ENCODE measurements around the gene SKP2. TPM values are rescaled to one million over a fixed set of nuclear protein-coding genes. Genes with fewer than 3 reads are reported as not detected.

The SKP2 gene
- polyA plus RNA-seq, 2 of the 4 experiments (the other 2 are of a cell fraction) = 11.4 to 13.7 TPM

- WGBS (ENCODE audit: missing lambda C conversion rate) = 55% methylated on average over 2 of the region's 2 CpGs
- DNase-seq (ENCODE audit: low read depth in 1 of 2, low spot score in 1 of 2) (no peak), FAIRE-seq (peak; percentile 23), ATAC-seq (no peak)
- no peaks in the 10 kb centered on the region for H3K9me3 ChIP-seq
- ChIA-PET CTCF (interaction anchor here (0.6 to 2.5 kb wide), 6 partner anchors 10 to 561 kb away, joined by 3 to 19 read pairs (median 4); partner anchors contain the start of gene NADK2), POLR2A (no interaction called here)
- no peak overlapping the region for H3K4me3 ChIP-seq
- H3K4me2 ChIP-seq = no peak overlapping the region
- no peaks in the 10 kb centered on the region for H3K4me1 ChIP-seq
- no peak overlapping the region for H3K27ac ChIP-seq
- no peak for TF ChIP-seq NFE2L2 (conservative IDR thresholded peaks at IDR 0.05; ENCODE audit: low read length)
- no peak for TF ChIP-seq MAFK (IDR thresholded peaks at IDR 0.05; ENCODE audit: partially characterized antibody)
- TF ChIP-seq RARB (CRISPR knock-in tag; IDR thresholded peaks at IDR 0.05) = no peak
- no peak for TF ChIP-seq PBX3 (IDR thresholded peaks at IDR 0.05)
- TF ChIP-seq RCOR1 (IDR thresholded peaks at IDR 0.05; ENCODE audit: low read depth, low read length) = no peak
- no peak for TF ChIP-seq TFCP2L1 (CRISPR knock-in tag; IDR thresholded peaks at IDR 0.05)
Observed at GRCh38 chr5:36177154-36177553, 25.2 kb downstream of the SKP2 start.

GRCh38 chr5:36177715-36178523, 26.0 kb downstream of the SKP2 start:
- CTCF ChIA-PET = interaction anchor here (0.6 to 2.5 kb wide), 20 partner anchors 11 to 1560 kb away, joined by 3 to 19 read pairs (median 4); partner anchors contain the start of genes LMBRD2, NADK2 and SKP2
- 74% methylated on average over 2 of the region's 2 CpGs for WGBS (ENCODE audit: missing lambda C conversion rate)
- FAIRE-seq = no peak
- H3K4me2 ChIP-seq = no peak overlapping the region
- no peak overlapping the region for H3K27ac ChIP-seq
- POLR2A ChIA-PET = no interaction called here
- DNase-seq (ENCODE audit: low read depth in 1 of 2, low spot score in 1 of 2) = peak; percentile 13 to 56
- H3K9me3 ChIP-seq = no peaks in the 10 kb centered on the region
- peak; percentile 88 to 90 for ATAC-seq
- no peak overlapping the region for H3K4me3 ChIP-seq
- TF ChIP-seq CTCF (IDR thresholded peaks at IDR 0.05) (peak; percentile 65), TP53 (CRISPR knock-in tag; IDR thresholded peaks at IDR 0.05) (no peak), EP300 (IDR thresholded peaks at IDR 0.05) (no peak), RCOR1 (IDR thresholded peaks at IDR 0.05; ENCODE audit: low read depth, low read length) (no peak), SMC3 (IDR thresholded peaks at IDR 0.05) (peak; percentile 58), RARB (CRISPR knock-in tag; IDR thresholded peaks at IDR 0.05) (no peak), RAD21 (conservative IDR thresholded peaks at IDR 0.05 in 1 of 2, IDR thresholded peaks at IDR 0.05 in 1 of 2) (peak; percentile 30 to 50), SREBF2 (IDR thresholded peaks at IDR 0.05) (no peak), POLR2AphosphoS2 (conservative IDR thresholded peaks at IDR 0.05; ENCODE audit: low read length) (no peak), HMGXB4 (CRISPR knock-in tag; IDR thresholded peaks at IDR 0.05; ENCODE audit: borderline replicate concordance) (no peak)
- no peaks in the 10 kb centered on the region for H3K4me1 ChIP-seq

GRCh38 chr5:36178524-36178890, 26.6 kb downstream of the SKP2 start:
- TF ChIP-seq RNF2 (IDR thresholded peaks at IDR 0.05; ENCODE audit: borderline replicate concordance, low read depth) (no peak), ZC3H11A (IDR thresholded peaks at IDR 0.05) (no peak), EHMT2 (IDR thresholded peaks at IDR 0.05; ENCODE audit: low read depth) (no peak), EHF (CRISPR knock-in tag; IDR thresholded peaks at IDR 0.05) (no peak), RARB (CRISPR knock-in tag; IDR thresholded peaks at IDR 0.05) (no peak), NR3C1 (IDR thresholded peaks at IDR 0.05) (no peak), JUNB (IDR thresholded peaks at IDR 0.05) (no peak), HOXB5 (CRISPR knock-in tag; IDR thresholded peaks at IDR 0.05) (no peak), MAX (IDR thresholded peaks at IDR 0.05) (no peak), NPAS2 (CRISPR knock-in tag; IDR thresholded peaks at IDR 0.05; ENCODE audit: borderline replicate concordance) (no peak), CBX8 (IDR thresholded peaks at IDR 0.05) (no peak), CEBPB (IDR thresholded peaks at IDR 0.05) (no peak)
- TF ChIP-seq, protein P1, sequence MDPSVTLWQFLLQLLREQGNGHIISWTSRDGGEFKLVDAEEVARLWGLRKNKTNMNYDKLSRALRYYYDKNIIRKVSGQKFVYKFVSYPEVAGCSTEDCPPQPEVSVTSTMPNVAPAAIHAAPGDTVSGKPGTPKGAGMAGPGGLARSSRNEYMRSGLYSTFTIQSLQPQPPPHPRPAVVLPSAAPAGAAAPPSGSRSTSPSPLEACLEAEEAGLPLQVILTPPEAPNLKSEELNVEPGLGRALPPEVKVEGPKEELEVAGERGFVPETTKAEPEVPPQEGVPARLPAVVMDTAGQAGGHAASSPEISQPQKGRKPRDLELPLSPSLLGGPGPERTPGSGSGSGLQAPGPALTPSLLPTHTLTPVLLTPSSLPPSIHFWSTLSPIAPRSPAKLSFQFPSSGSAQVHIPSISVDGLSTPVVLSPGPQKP (IDR thresholded peaks at IDR 0.05; ENCODE audit: low read depth, low read length) = no peak
- TF ChIP-seq, protein P2, sequence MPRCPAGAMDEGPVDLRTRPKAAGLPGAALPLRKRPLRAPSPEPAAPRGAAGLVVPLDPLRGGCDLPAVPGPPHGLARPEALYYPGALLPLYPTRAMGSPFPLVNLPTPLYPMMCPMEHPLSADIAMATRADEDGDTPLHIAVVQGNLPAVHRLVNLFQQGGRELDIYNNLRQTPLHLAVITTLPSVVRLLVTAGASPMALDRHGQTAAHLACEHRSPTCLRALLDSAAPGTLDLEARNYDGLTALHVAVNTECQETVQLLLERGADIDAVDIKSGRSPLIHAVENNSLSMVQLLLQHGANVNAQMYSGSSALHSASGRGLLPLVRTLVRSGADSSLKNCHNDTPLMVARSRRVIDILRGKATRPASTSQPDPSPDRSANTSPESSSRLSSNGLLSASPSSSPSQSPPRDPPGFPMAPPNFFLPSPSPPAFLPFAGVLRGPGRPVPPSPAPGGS (IDR thresholded peaks at IDR 0.05) = no peak
- Histone ChIP-seq H3K4me2 (no peak overlapping the region), H3K9me3 (no peaks in the 10 kb centered on the region), H3K4me3 (no peak overlapping the region), H3K4me1 (no peaks in the 10 kb centered on the region), H3K27ac (no peak overlapping the region)
- ATAC-seq = no peak
- 89% methylated on average over 3 of the region's 3 CpGs for WGBS (ENCODE audit: missing lambda C conversion rate)
- ChIA-PET CTCF (interaction anchor here (0.6 to 2.5 kb wide), 17 partner anchors 11 to 1559 kb away, joined by 3 to 19 read pairs (median 4); partner anchors contain the start of genes LMBRD2, NADK2 and SKP2), POLR2A (no interaction called here)
- FAIRE-seq = no peak
- no peak for DNase-seq (ENCODE audit: low read depth in 1 of 2, low spot score in 1 of 2)

Measured in A549 (cell line).